A673 (cell line): ENCODE measurements around the gene PUM1. TPM values are rescaled to one million over a fixed set of nuclear protein-coding genes. Genes with fewer than 3 reads are reported as not detected.

Experiments used
- BruUV-seq: library from RNA; stranded (reverse); fragments of 400-500 nt; replicated peaks from 2 replicates; lab custom pipeline; 2021; lab: Mats Ljungman, UMichigan
- CTCF ChIA-PET: fragments of 300-600 bp; sonication (Branson Sonifier 250); formaldehyde crosslinking; loops from one replicate; lab custom pipeline; 2022; ENCODE audit warnings: antibody characterized with exemption; lab: Charles Lee
- POLR2A ChIA-PET: fragments of 300-600 bp; sonication (Branson Sonifier 250); formaldehyde crosslinking; loops from one replicate; lab custom pipeline; 2022; ENCODE audit warnings: antibody characterized with exemption; ENCODE audit not compliant: low non-redundant PET; lab: Charles Lee
- DNase-seq: peaks from one replicate; pipeline ENCODE4 v3.0.0-alpha.2; 2015; ENCODE audit warnings: low spot score
- H3K27ac ChIP-seq: fragments of 200-600 bp; sonication (generic); 2 replicates; pipeline ENCODE4 v1.5.1; 2016; ENCODE audit warnings: mixed run types, low read depth, mild to moderate bottlenecking, mixed read lengths, antibody characterized with exemption, low read length; ENCODE audit not compliant: poor library complexity, severe bottlenecking
- H3K27me3 ChIP-seq: fragments of 200-600 bp; sonication (generic); replicated peaks from 2 replicates; pipeline ENCODE4 v1.6.1; 2017; ENCODE audit warnings: mixed run types, low read depth, mild to moderate bottlenecking, mixed read lengths, antibody characterized with exemption, low read length; ENCODE audit not compliant: insufficient read depth, poor library complexity
- H3K36me3 ChIP-seq: fragments of 200-600 bp; sonication (generic); 2 replicates; pipeline ENCODE4 v1.6.1; 2016; ENCODE audit warnings: mixed run types, mild to moderate bottlenecking, mixed read lengths, antibody characterized with exemption, low read length; ENCODE audit not compliant: insufficient read depth, poor library complexity, severe bottlenecking
- H3K4me1 ChIP-seq: fragments of 200-600 bp; sonication (generic); 2 replicates; pipeline ENCODE4 v1.6.1; 2017; ENCODE audit warnings: mixed run types, mild to moderate bottlenecking, mixed read lengths, antibody characterized with exemption, low read length; ENCODE audit not compliant: insufficient read depth, poor library complexity, severe bottlenecking
- H3K4me3 ChIP-seq: fragments of 200-600 bp; sonication (generic); 2 replicates; pipeline ENCODE4 v1.5.1; 2016; ENCODE audit warnings: low read depth, mixed run types, mild to moderate bottlenecking, mixed read lengths, low read length; ENCODE audit not compliant: poor library complexity, severe bottlenecking
- H3K9me3 ChIP-seq: fragments of 200-600 bp; sonication (generic); 2 replicates; pipeline ENCODE4 v1.6.1; 2016; ENCODE audit warnings: mixed run types, low read depth, mild to moderate bottlenecking, mixed read lengths, antibody characterized with exemption, low read length; ENCODE audit not compliant: poor library complexity, severe bottlenecking
- EZH2 ChIP-seq: fragments of 200-600 bp; sonication (generic); IDR thresholded peaks from 2 replicates; pipeline ENCODE4 v1.6.1; 2017; ENCODE audit warnings: borderline replicate concordance, low read depth, mild to moderate bottlenecking, mixed read lengths, antibody characterized with exemption, low read length; ENCODE audit not compliant: poor library complexity, severe bottlenecking
- intact Hi-C: fragments of 100-400 bp; cut with micrococcal nuclease; formaldehyde crosslinking; loops from one replicate; pipeline ENCODE4 v1.10.0; 2022; ENCODE audit not compliant: unreplicated experiment
- total RNA-seq: library from RNA; stranded (reverse); gene quantifications from 2 replicates; pipeline ENCODE4 v1.2.3, GENCODE V29; 2021
- TF ChIP-seq, protein P1 (sequence below): fragments of 300-800, 200-600 bp; sonication (generic); conservative IDR thresholded peaks from 2 replicates; pipeline ENCODE4 v1.5.1; 2017; ENCODE audit warnings: low read depth, mild to moderate bottlenecking, antibody characterized with exemption, low read length, moderate library complexity, mixed read lengths

The PUM1 gene
- total RNA-seq, 1 experiment from 2014 or later = 138 TPM

DNA sequence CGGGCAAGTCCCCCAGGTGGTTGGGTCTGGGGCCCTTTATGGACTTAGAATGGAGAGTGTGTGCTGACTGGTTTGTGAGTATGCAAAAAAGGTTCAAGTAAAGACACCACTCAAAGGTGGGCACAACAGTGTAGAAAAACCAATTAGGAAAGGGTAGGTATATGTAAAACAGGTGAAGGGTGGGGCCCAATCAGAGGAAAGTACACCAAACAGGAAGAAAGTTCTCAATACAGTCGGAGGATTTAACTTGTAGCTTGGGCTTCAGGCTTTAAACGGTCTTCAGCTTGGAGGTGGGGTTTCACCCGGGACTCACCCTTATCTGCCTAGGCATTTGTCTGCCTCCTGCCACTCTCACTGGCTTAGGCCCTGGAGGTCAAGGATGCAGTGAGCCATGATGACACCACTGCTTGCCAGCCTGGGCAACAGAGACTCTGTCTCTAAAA is 6.8 kb upstream of the PUM1 start:
- CTCF ChIA-PET = no interaction called here
- Histone ChIP-seq H3K4me3 (no peak overlapping the region), H3K27ac (no peak overlapping the region), H3K9me3 (no peaks in the 10 kb centered on the region), H3K4me1 (no peaks in the 10 kb centered on the region), H3K36me3 (no peaks in the 10 kb centered on the region), H3K27me3 (no peaks in the 10 kb centered on the region)
- POLR2A ChIA-PET = no interaction called here
- BruUV-seq = no TSS peak
- intact Hi-C loops = no loop called here
- no peak for DNase-seq
- no peak for TF ChIP-seq EZH2
- TF ChIP-seq, protein P1, sequence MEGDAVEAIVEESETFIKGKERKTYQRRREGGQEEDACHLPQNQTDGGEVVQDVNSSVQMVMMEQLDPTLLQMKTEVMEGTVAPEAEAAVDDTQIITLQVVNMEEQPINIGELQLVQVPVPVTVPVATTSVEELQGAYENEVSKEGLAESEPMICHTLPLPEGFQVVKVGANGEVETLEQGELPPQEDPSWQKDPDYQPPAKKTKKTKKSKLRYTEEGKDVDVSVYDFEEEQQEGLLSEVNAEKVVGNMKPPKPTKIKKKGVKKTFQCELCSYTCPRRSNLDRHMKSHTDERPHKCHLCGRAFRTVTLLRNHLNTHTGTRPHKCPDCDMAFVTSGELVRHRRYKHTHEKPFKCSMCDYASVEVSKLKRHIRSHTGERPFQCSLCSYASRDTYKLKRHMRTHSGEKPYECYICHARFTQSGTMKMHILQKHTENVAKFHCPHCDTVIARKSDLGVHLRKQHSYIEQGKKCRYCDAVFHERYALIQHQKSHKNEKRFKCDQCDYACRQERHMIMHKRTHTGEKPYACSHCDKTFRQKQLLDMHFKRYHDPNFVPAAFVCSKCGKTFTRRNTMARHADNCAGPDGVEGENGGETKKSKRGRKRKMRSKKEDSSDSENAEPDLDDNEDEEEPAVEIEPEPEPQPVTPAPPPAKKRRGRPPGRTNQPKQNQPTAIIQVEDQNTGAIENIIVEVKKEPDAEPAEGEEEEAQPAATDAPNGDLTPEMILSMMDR = no peak

- no peak overlapping the region for H3K4me3 ChIP-seq
- BruUV-seq = no TSS peak
- intact Hi-C loops = no loop called here
- H3K27me3 ChIP-seq = no peaks in the 10 kb centered on the region
- DNase-seq = no peak
- ChIA-PET CTCF (no interaction called here), POLR2A (no interaction called here)
- no peaks in the 10 kb centered on the region for H3K9me3 ChIP-seq
- TF ChIP-seq EZH2 = no peak
- TF ChIP-seq, protein P1 = no peak
- H3K36me3 ChIP-seq = no peaks in the 10 kb centered on the region
- no peak overlapping the region for H3K27ac ChIP-seq
- H3K4me1 ChIP-seq = peaks cover 3% of the 10 kb centered on the region
These were observed 3.9 kb upstream of the PUM1 start for GRCh38 chr1:31069392-31069791.

- POLR2A ChIA-PET = interaction anchor here (0.6 kb wide), 1 partner anchor 158 kb away, joined by 3 read pairs; no protein-coding TSS in a partner anchor
- TF ChIP-seq, protein P1 = no peak
- no peak for TF ChIP-seq EZH2
- H3K4me1 ChIP-seq = peaks cover 3% of the 10 kb centered on the region
- H3K9me3 ChIP-seq = no peaks in the 10 kb centered on the region
- no peaks in the 10 kb centered on the region for H3K27me3 ChIP-seq
- CTCF ChIA-PET = interaction anchor here (0.6 kb wide), 1 partner anchor 98 kb away, joined by 3 read pairs; no protein-coding TSS in a partner anchor
- intact Hi-C loops = no loop called here
- peak overlapping the region; percentile 94 for H3K27ac ChIP-seq
- BruUV-seq = no TSS peak
- H3K36me3 ChIP-seq = no peaks in the 10 kb centered on the region
- no peak for DNase-seq
- H3K4me3 ChIP-seq = peak overlapping the region; percentile 69
These were observed 703 bp downstream of the PUM1 start for GRCh38 chr1:31064718-31065309.
